CD4-positive, alpha-beta T cell (primary cell): ENCODE results near the gene TNC. TPM values are rescaled to one million over a fixed set of nuclear protein-coding genes. Genes with fewer than 3 reads are reported as not detected.

ENCODE experiments used
- ATAC-seq: fragments of 200-7000 bp; cut with Tn5 transposase; one replicate; pipeline ENCODE4 v1.10.0; 2022; ENCODE audit warnings: mild to moderate bottlenecking; ENCODE audit not compliant: poor library complexity
- CTCF ChIA-PET: fragments of 350-600 bp; sonication (Branson Sonifier 250); formaldehyde crosslinking; loops from one replicate; lab custom pipeline; 2021; ENCODE audit warnings: antibody characterized with exemption, inconsistent platforms; lab: Charles Lee
- POLR2A ChIA-PET: fragments of 350-600 bp; sonication (Branson Sonifier 250); formaldehyde crosslinking; loops from one replicate; lab custom pipeline; 2021; ENCODE audit warnings: antibody characterized with exemption, inconsistent platforms; lab: Charles Lee
- DNase-seq, 14 experiments: peaks; one replicate each; pipeline ENCODE4 v3.0.0-alpha.2; 2013 to 2020; ENCODE audit warnings: mixed read lengths in 2 of 14
- H3K27ac ChIP-seq, 2 donors: one replicate each; pipeline versions ENCODE4 v1.5.1 to v1.7.0; 2013; ENCODE audit warnings: low read length in 2 of 2, low read depth in 1 of 2, mild to moderate bottlenecking in 1 of 2
- H3K27me3 ChIP-seq, 2 experiments: 1 replicate in 1 of 2; 2 replicates in 1 of 2; pipeline versions ENCODE4 v1.6.1 to v1.7.0; 2013; ENCODE audit warnings: low read length in 2 of 2, control low read depth in 1 of 2, mild to moderate bottlenecking in 1 of 2, moderate library complexity in 1 of 2; ENCODE audit not compliant: insufficient read depth in 2 of 2, control insufficient read depth in 1 of 2
- H3K36me3 ChIP-seq: one replicate; pipeline ENCODE4 v1.6.1; 2013; ENCODE audit warnings: low read length, control low read depth; ENCODE audit not compliant: insufficient read depth
- H3K4me1 ChIP-seq: one replicate; pipeline ENCODE4 v1.6.1; 2013; ENCODE audit warnings: low read length, control low read depth; ENCODE audit not compliant: insufficient read depth
- H3K4me3 ChIP-seq: one replicate; pipeline ENCODE4 v1.5.1; 2013; ENCODE audit warnings: mild to moderate bottlenecking, low read length, moderate library complexity
- H3K9me3 ChIP-seq, 2 experiments: 1 replicate in 1 of 2; 2 replicates in 1 of 2; pipeline versions ENCODE4 v1.6.1 to v1.7.0; 2013; ENCODE audit warnings: low read length in 2 of 2, mild to moderate bottlenecking in 2 of 2, control low read depth in 1 of 2, moderate library complexity in 1 of 2; ENCODE audit not compliant: control insufficient read depth in 1 of 2, insufficient read depth in 1 of 2
- H3K27ac Mint-ChIP-seq: one replicate; pipeline ENCODE4 v1.8.0; 2020; ENCODE audit warnings: mixed read lengths
- H3K27me3 Mint-ChIP-seq: one replicate; pipeline ENCODE4 v1.8.0; 2021; ENCODE audit warnings: mixed read lengths
- H3K36me3 Mint-ChIP-seq: one replicate; pipeline ENCODE4 v1.8.0; 2021; ENCODE audit warnings: low read depth, mixed read lengths
- H3K4me1 Mint-ChIP-seq: one replicate; pipeline ENCODE4 v1.8.0; 2021; ENCODE audit warnings: low read depth, mixed read lengths
- H3K4me3 Mint-ChIP-seq: one replicate; pipeline ENCODE4 v1.8.0; 2020; ENCODE audit warnings: mild to moderate bottlenecking, mixed read lengths
- H3K9me3 Mint-ChIP-seq: one replicate; pipeline ENCODE4 v1.8.0; 2020; ENCODE audit warnings: mixed read lengths
- CTCF ChIP-seq: fragments of 200-600 bp; IDR thresholded peaks from one replicate; pipeline ENCODE4 v1.8.0; 2022; ENCODE audit warnings: antibody characterized with exemption, mild to moderate bottlenecking
- intact Hi-C, 2 experiments: fragments of 100-400 bp; cut with DNase I in 1 of 2; cut with micrococcal nuclease in 1 of 2; formaldehyde crosslinking; loops; one replicate each; pipeline versions ENCODE4 v1.15.1 to v1.9.0; 2023 to 2025; cut with DNase I, micrococcal nuclease
- total RNA-seq, 174 experiments: library from RNA in 2 of 174; stranded (reverse) in 2 of 174; gene quantifications; one replicate each; pipeline ENCODE4 v1.2.3 and lab custom pipeline; 2021 to 2026

The TNC gene
- total RNA-seq, 2 experiments from 2014 or later: 0.03 to 0.05 TPM

- Mint-ChIP-seq H3K27me3 (peaks cover 8% of the 10 kb centered on the region), H3K27ac (no peak overlapping the region), H3K4me1 (no peaks in the 10 kb centered on the region), H3K36me3 (no peaks in the 10 kb centered on the region), H3K4me3 (no peak overlapping the region), H3K9me3 (no peaks in the 10 kb centered on the region)
- Histone ChIP-seq H3K27ac (no peak overlapping the region), H3K27me3 (peaks cover 0 to 4% of the 10 kb centered on the region in 2 experiments), H3K4me3 (no peak overlapping the region), H3K4me1 (no peaks in the 10 kb centered on the region), H3K36me3 (no peaks in the 10 kb centered on the region), H3K9me3 (peaks cover 0 to 3% of the 10 kb centered on the region in 2 experiments)
- ATAC-seq (no peak), DNase-seq (no peak)
- intact Hi-C loops: no loop called here
- ChIA-PET CTCF (no interaction called here), POLR2A (no interaction called here)
- TF ChIP-seq CTCF: no peak
These were observed 44.5 kb downstream of the TNC start for GRCh38 chr9:115073456-115073855.

- H3K4me1 ChIP-seq: no peaks in the 10 kb centered on the region
These were observed 46.8 kb downstream of the TNC start for GRCh38 chr9:115071176-115071575.

GRCh38 chr9:115069771-115070170 is 48.2 kb downstream of the TNC start:
- DNase-seq: no peak
- Mint-ChIP-seq H3K4me1 (no peaks in the 10 kb centered on the region), H3K36me3 (no peaks in the 10 kb centered on the region), H3K4me3 (no peak overlapping the region), H3K27me3 (peaks cover 31% of the 10 kb centered on the region), H3K27ac (no peak overlapping the region), H3K9me3 (no peaks in the 10 kb centered on the region)
- ChIA-PET POLR2A (no interaction called here), CTCF (no interaction called here)
- no peak overlapping the region for H3K4me3 ChIP-seq
- H3K27ac ChIP-seq: no peak overlapping the region
- no peaks in the 10 kb centered on the region for H3K27me3 ChIP-seq
- peaks cover 0 to 3% of the 10 kb centered on the region in 2 experiments for H3K9me3 ChIP-seq
- H3K4me1 ChIP-seq: no peaks in the 10 kb centered on the region
- ATAC-seq: no peak
- H3K36me3 ChIP-seq: no peaks in the 10 kb centered on the region
- TF ChIP-seq CTCF: no peak
- intact Hi-C loops: no loop called here

More at GRCh38 chr9:115071176-115071575, 46.8 kb downstream of the TNC start:
- H3K36me3 ChIP-seq: no peaks in the 10 kb centered on the region
- ChIA-PET POLR2A (no interaction called here), CTCF (no interaction called here)
- H3K9me3 ChIP-seq: peaks cover 0 to 3% of the 10 kb centered on the region in 2 experiments
- DNase-seq (no peak), ATAC-seq (no peak)
- H3K4me3 Mint-ChIP-seq: no peak overlapping the region
- no peak for TF ChIP-seq CTCF
- no peaks in the 10 kb centered on the region for H3K4me1 Mint-ChIP-seq
- no peaks in the 10 kb centered on the region for H3K9me3 Mint-ChIP-seq
- peaks cover 21% of the 10 kb centered on the region for H3K27me3 Mint-ChIP-seq
- no peaks in the 10 kb centered on the region for H3K36me3 Mint-ChIP-seq
- no peaks in the 10 kb centered on the region for H3K27me3 ChIP-seq
- H3K27ac ChIP-seq: no peak overlapping the region
- no peak overlapping the region for H3K27ac Mint-ChIP-seq
- no peak overlapping the region for H3K4me3 ChIP-seq
- intact Hi-C loops: no loop called here
